ENCODE results near the gene PPP3R1.

DNA sequence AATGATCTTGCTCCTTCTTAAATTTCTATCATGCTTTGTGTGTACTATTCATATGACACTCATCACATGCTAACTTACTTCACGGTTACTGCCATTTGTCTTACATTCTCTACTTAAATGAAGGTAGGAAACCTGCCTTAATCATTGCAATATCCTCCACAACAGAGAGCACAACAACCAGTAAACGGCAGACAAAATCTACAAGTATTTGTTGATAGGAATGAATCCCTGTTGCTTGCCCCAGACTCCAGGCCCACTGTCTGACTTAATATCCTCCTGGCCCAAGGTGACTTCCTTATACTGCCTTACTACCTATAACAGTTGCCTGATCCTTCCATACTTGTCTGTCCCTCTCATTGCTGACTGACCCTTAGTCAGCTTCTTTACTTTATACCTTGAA, 3.5 kb downstream of the PPP3R1 start:
- TF ChIP-seq, protein P1, sequence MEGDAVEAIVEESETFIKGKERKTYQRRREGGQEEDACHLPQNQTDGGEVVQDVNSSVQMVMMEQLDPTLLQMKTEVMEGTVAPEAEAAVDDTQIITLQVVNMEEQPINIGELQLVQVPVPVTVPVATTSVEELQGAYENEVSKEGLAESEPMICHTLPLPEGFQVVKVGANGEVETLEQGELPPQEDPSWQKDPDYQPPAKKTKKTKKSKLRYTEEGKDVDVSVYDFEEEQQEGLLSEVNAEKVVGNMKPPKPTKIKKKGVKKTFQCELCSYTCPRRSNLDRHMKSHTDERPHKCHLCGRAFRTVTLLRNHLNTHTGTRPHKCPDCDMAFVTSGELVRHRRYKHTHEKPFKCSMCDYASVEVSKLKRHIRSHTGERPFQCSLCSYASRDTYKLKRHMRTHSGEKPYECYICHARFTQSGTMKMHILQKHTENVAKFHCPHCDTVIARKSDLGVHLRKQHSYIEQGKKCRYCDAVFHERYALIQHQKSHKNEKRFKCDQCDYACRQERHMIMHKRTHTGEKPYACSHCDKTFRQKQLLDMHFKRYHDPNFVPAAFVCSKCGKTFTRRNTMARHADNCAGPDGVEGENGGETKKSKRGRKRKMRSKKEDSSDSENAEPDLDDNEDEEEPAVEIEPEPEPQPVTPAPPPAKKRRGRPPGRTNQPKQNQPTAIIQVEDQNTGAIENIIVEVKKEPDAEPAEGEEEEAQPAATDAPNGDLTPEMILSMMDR (IDR thresholded peaks at IDR 0.05) = no peak
- TF ChIP-seq POLR2AphosphoS5 (IDR thresholded peaks at IDR 0.05) (no peak), POLR2A (IDR thresholded peaks at IDR 0.05) (no peak)
